ENCODE data around the gene COX14.
"Not testable (repeated sequence)": the region's sequence is repeated elsewhere in the genome, so short reads cannot be mapped to it uniquely, and the experiment has no call there.

COX14 gene

GRCh38 chr12:50111693-50112455 lies at the start of gene COX14:
Gene COX14, plus strand, starts transcription at chr12:50112236. Its CDS starts 7,808 bp downstream, at chr12:50120044.
- peak; percentile 99 for DNase-seq

DNA sequence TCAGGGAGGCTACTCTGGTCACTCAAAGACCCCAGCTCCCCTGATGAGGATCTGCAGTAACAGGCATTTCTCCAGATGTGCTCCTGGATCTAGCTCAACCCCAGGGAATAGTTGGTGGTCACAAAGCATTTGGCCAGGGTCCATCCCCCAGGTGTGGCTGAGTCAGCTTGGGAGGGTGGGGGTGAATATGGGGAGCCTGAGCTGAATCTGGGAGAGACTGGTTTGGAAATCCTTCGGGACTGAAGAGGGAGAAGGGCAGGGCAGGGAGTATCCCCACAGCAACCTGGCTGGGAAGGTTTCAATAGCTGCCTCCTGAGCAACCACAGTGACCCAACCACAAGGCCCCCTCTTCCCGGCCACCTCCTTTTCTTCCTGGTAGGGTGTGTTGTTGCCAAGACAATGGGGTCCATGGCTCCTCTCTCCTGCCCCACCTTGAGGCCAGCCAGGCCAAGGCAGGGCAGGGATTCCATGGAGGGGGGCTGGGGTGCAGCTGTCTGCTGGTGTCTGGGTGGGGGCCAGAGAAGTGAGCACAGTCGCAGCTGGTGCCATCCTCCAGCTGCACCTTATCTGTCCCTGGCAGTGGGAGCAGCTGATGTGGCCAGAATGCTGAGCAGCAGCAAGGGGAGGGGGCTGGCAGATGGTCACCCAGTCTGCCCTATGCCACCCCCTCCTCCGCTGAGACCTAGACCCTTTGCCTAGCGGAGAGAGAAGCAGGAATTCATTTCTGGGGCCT lies 49.1 kb upstream of the COX14 start:
- no peak for DNase-seq

- DNase-seq, result no peak
Observed at GRCh38 chr12:50065726-50066310, 46.2 kb upstream of the COX14 start.

- DNase-seq, result no peak
Observed at GRCh38 chr12:50066402-50066801, 45.6 kb upstream of the COX14 start.

DNA sequence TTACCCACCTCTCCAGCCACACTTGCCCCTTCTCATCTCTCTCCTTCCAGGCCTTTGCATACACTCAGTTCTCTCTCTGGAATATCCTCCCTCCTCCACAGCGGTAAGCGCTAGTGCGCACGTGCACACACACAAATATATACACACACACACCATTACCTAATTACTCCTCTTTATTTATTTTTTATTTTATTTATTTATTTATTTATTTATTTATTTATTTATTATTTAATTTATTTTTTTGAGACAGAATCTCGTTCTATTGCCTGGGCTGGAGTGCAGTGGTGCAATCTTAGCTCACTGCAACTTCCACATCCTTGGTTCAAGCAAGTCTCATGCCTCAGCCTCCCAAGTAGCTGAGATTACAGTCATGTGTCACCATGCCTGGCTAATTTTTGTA lies 43.0 kb upstream of the COX14 start:
- DNase-seq, result no peak

DNA sequence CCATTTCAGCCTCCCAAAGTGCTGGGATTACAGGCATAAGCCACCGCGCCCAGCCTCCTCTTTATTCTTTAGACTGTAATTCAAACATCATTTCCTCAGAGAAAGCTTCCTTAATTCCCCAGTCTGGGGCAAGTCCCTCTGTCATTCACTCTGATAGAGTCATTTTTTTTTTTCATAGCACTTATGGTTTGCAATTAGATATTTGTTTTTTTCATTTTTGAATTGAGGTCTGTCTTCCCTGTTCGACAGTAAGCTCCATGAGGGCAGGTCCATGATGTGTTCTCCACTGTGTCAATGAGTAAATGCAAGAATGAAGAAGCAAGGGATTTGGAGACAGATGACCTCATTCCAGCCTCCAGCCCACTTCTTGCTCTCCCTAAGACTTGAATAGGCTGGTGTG lies 42.5 kb upstream of the COX14 start:
- DNase-seq, result no peak

- peak; percentile 67 for DNase-seq
Observed at GRCh38 chr12:50070314-50071060, 41.5 kb upstream of the COX14 start.

GRCh38 chr12:50072198-50072907 lies 39.7 kb upstream of the COX14 start:
- DNase-seq, result no peak

- no peak for DNase-seq
Observed at GRCh38 chr12:50073206-50073605, 38.8 kb upstream of the COX14 start.

DNA sequence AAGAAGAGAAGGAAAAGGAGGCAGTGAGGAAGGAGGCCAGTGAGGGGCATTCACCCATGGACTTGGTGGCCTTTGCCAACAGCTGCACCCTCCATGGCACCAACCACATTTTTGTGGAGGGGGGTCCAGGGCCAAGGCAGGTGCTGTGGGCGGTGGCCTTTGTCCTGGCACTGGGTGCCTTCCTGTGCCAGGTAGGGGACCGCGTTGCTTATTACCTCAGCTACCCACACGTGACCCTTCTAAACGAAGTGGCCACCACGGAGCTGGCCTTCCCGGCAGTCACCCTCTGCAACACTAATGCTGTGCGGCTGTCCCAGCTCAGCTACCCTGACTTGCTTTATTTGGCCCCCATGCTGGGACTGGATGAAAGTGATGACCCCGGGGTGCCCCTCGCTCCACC lies 38.3 kb upstream of the COX14 start:
- DNase-seq, result no peak

DNA sequence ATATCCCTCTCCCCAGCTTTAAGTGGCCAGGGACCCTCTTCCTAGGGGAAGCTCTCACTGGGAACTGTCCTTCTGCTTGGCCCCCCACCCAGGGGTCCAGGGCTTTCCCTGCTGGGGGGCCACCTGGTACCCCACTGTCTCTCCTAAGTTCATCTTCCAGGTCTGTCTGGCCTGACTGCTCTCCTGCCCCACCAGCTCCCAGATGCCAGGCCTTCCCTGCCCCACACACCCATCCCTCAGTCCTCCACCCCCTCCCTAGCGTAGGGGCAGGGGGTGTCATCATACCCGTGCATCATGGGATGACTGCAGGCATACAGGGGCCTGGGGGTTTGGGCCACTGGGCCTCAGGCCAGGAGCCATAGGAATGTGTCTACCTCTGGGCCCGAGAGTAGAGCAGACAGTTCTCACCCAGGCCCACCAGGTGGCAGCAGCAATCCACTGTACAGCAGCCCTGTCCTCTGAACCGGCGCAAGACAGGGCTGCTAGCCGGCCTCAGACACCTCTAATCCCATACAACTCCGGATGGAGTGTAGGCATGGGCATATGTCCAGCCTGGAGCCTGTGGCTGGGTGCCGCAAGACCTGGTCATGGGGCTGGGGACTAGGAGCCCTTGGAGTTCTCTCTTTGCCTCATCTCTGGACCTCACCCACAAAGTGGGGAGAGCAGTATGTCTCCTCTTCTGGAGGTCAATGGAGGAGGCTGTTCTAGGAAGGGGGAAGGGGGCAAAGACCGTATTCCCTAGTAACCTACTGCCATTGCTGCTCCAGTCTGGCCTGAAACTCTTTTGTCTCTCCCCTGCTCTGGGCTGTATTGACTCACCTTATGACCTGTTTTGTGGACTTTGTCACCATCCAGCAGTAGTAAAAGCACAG lies 36.9 kb upstream of the COX14 start:
- DNase-seq, result peak; percentile 83

DNA sequence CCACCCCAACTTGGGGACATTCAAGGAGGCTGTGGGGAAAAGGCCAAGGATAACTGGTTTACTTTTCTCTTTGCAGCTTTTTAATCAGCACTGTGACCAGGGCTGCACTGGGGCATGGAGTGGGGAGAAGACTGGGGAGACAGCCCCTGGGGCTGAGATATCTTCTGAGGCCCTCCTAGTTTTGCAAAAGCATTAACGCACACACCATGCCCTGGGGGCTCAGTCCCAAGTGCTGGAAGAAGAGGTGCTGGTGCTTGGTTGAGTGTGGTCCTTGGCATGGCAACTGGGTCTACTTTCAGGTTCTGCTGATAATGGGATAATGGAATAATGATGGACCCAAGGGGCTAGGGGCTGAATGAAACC lies 36.2 kb upstream of the COX14 start:
- DNase-seq, result no peak

DNA sequence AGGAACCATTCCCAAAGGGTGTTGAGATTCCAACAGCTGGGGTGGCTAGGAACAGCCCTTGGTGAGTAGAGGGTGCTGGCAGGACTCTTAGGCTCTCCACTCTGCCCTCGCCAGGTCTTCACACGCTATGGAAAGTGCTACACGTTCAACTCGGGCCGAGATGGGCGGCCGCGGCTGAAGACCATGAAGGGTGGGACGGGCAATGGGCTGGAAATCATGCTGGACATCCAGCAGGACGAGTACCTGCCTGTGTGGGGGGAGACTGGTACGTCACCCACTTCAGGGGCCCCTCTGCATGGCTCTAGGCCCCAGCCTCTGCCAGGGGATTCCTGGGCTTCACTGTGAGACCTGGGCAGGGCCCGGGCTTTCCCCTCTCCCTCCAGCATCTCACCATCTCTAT lies 34.9 kb upstream of the COX14 start:
- DNase-seq, result no peak

DNA sequence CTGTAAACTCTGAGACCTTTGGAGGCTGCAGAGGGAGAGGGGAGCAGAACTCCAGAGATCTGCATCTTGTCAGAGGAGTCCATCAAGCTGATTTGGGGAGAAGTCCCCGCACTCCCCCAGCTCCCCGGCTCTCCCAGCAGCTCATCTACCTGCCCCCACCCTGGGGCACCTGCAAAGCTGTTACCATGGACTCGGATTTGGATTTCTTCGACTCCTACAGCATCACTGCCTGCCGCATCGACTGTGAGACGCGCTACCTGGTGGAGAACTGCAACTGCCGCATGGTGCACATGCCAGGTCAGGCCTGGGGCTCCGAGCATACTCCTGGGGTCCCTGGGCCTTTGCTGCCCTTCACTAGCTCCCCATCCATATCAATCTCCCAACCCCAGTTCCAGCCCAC lies 33.8 kb upstream of the COX14 start:
- DNase-seq, result no peak

GRCh38 chr12:50079771-50080170 lies 32.3 kb upstream of the COX14 start:
- DNase-seq, result no peak

- DNase-seq, result no peak
Observed at GRCh38 chr12:50081096-50081808, 30.8 kb upstream of the COX14 start.

DNA sequence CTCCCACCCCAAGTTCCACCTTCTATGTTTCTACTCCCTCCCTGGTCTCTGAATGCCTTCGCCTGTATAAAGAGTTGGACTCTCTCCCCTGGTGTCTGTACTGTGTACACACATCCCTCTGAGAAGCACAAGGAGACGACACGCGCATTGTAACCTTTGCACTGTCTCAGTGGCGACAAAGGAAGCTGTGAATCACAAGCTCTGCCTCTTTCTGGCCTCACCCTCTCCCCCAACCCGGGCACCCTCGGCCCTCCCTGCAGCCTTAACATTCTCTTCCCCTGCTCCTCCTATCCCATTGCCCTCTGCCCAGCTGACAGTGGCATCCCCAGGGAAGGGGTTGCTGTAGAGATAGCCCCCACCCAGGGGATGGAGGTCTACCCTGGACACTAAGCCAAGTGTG lies 29.4 kb upstream of the COX14 start:
- DNase-seq, result no peak

GRCh38 chr12:50083301-50083700 lies 28.7 kb upstream of the COX14 start:
- DNase-seq, result no peak

GRCh38 chr12:50084409-50084774 lies 27.6 kb upstream of the COX14 start:
- DNase-seq, result not testable (repeated sequence)

- DNase-seq, result peak; percentile 88
Observed at GRCh38 chr12:50084775-50085614, 27.0 kb upstream of the COX14 start, which contains the start of gene SMARCD1. Gene SMARCD1, plus strand, starts transcription at chr12:50085342. Its CDS starts 28 bp downstream, at chr12:50085370.

All from activated naive CD4-positive, alpha-beta T cell treated with Interleukin-2 at 50 U/mL for 16 hours (primary cell).